GM12872 (cell line): Measurements from ENCODE around the gene LRRC2.

Experiments used
- TF ChIP-seq, protein P1 (sequence below): IDR thresholded peaks from 3 replicates; pipeline ENCODE4 v1.5.1; 2011; ENCODE audit warnings: low read depth, mild to moderate bottlenecking, low read length, moderate library complexity; ENCODE audit not compliant: insufficient read depth

The LRRC2 gene

DNA sequence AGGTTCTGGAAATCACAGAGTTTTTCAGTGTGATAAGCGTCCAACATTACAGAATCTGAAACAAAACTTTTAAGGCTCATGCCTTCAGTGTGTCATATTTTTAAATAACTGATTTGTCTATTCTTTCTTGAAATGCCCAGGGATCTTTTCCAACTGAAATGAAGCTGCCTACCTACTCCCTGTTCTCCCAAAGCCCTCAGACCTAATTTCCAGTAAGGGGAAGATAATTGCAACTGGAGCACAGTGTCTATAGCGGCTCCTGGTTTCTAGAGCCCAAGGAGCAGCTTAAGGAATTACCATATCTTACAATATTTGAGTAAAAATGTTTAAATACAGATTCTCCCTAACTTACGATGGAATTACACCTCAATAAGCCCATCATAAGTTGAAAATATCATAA is 33.0 kb downstream of the LRRC2 start:
- TF ChIP-seq, protein P1, sequence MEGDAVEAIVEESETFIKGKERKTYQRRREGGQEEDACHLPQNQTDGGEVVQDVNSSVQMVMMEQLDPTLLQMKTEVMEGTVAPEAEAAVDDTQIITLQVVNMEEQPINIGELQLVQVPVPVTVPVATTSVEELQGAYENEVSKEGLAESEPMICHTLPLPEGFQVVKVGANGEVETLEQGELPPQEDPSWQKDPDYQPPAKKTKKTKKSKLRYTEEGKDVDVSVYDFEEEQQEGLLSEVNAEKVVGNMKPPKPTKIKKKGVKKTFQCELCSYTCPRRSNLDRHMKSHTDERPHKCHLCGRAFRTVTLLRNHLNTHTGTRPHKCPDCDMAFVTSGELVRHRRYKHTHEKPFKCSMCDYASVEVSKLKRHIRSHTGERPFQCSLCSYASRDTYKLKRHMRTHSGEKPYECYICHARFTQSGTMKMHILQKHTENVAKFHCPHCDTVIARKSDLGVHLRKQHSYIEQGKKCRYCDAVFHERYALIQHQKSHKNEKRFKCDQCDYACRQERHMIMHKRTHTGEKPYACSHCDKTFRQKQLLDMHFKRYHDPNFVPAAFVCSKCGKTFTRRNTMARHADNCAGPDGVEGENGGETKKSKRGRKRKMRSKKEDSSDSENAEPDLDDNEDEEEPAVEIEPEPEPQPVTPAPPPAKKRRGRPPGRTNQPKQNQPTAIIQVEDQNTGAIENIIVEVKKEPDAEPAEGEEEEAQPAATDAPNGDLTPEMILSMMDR: no peak

DNA sequence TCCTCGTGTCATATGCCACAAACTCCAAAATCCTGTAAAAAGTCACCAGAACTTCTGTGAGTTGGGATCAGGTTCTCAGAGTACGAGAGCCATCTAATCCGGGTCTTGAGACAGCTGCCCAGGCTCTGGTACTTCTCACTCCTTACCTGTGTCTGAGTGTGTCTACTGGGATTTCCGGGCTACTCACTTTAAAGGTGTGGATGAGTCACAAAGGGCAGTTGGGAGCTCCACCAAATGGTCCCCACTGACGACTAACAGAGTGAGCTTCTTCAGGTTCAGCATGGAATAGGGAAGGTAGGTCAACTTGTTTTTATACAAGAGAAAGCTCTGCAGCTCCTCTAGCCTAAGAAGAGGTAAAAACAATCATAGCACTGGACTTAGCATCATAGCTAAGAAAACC is 38.9 kb downstream of the LRRC2 start:
- TF ChIP-seq, protein P1: no peak

DNA sequence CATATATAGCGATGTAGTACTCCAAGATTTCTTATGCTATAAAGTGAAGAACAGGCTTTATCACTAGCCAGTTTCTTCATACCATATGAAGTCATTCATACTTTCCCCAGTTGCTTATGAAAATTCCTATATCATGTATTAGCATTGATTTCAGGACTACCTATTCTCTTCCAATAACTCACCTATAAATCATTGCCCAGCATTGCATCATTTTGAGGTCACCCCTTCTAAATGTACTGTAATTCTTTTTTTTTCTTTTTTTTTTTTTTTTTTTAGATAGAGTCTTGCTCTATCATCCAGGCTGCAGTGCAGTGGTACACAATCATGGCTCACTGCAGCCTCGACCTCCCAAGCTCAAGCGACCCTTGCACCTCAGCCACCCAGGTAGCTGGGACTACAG is 41.3 kb downstream of the LRRC2 start:
- TF ChIP-seq, protein P1: no peak

DNA sequence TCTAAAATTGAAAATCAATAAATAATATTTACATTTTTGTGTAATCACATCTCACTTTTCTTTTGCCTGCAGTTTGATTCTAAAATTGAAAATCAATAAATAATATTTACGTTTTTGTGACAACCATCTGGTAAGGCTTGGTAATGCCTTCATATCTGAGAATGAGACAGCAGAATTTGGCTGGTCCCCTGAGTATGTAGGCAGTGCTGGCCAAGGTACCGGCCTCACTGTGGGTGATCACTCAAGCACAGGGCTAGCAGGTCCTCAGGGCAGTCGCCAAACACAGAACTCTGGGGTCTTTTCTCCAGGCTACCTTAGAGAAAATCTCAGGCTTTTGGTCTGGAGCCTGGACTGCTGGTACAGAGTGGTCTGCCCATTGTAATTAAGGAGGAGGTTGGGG is 42.1 kb downstream of the LRRC2 start:
- TF ChIP-seq, protein P1: no peak

DNA sequence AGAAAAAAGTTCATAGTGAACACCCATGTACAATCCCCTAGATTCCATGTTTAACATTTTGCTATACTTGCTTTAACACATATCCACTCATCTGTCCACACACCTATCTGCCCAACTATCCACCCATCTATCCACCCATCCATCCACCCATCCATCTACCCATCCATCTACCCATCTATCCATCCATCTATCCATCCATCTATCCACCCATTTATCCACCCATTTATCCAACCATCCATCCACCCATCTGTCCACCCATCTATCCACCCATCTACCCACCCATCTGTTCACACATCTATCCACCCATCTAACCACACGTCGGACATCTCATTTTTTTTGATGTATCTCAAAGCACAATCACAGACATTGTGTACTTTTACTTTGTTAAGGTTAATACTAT is 42.5 kb downstream of the LRRC2 start:
- TF ChIP-seq, protein P1: no peak

DNA sequence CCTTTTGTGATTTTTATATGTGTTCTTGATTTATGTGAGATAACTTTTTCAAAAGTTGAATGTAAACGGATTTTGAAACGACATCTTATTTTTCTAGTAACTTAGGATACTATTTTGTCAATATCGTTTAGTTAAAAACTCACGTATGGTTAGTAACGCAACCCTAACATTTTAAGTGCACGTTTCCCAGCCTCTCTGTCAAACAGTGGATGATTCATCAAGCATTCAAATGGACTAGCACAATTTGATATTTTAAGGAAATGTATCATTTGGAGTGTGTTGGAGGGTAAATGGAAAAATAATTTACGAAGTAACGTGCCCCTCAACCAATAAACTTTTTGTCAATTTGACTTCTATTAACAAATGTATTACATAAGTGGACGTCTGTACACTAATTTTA is 45.0 kb downstream of the LRRC2 start:
- TF ChIP-seq, protein P1: no peak

DNA sequence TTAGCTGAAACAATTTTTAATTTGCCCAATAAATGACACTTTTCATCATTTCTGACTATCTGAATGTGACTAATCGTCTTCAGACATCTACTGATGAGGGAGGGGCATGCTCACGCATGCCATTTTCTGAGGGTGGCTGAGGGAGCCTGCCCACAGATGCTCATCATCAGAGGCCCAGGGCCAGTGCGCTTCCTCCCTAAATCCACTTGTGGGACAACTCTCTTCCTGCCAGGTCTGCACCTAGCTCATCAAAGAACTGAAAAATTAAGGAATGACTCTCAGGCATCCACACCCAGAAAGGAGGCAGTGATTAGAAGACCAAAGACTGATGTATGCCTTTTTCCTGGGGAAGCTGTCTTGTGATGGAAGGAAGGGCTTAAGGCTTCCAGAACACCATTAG is 45.6 kb downstream of the LRRC2 start:
- TF ChIP-seq, protein P1: no peak

DNA sequence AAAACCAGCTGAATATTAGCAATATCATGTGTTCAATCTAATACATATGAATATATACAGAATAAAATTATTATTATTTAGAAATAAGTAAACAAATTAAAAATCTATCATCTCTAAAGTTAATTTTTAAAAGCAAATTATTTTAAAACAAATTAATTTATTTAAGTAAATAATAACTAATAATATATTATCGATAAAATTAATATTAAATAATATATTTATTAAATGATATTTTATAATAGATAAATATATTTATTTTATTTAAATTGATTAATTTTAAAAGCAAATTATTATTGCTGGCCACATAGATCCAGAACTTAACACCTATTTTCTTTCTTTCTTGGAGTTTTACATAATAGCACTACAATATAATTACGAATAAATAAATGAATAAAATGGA is 46.1 kb downstream of the LRRC2 start:
- TF ChIP-seq, protein P1: no peak
